Measurements from ENCODE around the gene SYF2. TPM values are rescaled to one million over a fixed set of nuclear protein-coding genes. Genes with fewer than 3 reads are reported as not detected.
"Not testable (repeated sequence)": the region's sequence is repeated elsewhere in the genome, so short reads cannot be mapped to it uniquely, and the experiment has no call there.

Gene SYF2
- total and polyA plus RNA-seq, 12 donors, result 28.0 to 55.9 (median 36.9) TPM

GRCh38 chr1:25194054-25194453 lies 38.2 kb downstream of the SYF2 start:
- H3K27ac ChIP-seq, result no peak overlapping the region
- DNase-seq (no peak), ATAC-seq (peak in 1 of 8 donors; percentile 48)
- peaks cover 0 to 11% (median 10%) of the 10 kb centered on the region in 9 donors for H3K4me1 ChIP-seq
- no peaks in the 10 kb centered on the region for H3K36me3 ChIP-seq
- 85 to 87% methylated on average over 8 of the region's 8 CpGs for WGBS, 2 donors
- no peak overlapping the region for H3K4me3 ChIP-seq
- no peaks in the 10 kb centered on the region for H3K9me3 ChIP-seq
- TF ChIP-seq, protein P1, sequence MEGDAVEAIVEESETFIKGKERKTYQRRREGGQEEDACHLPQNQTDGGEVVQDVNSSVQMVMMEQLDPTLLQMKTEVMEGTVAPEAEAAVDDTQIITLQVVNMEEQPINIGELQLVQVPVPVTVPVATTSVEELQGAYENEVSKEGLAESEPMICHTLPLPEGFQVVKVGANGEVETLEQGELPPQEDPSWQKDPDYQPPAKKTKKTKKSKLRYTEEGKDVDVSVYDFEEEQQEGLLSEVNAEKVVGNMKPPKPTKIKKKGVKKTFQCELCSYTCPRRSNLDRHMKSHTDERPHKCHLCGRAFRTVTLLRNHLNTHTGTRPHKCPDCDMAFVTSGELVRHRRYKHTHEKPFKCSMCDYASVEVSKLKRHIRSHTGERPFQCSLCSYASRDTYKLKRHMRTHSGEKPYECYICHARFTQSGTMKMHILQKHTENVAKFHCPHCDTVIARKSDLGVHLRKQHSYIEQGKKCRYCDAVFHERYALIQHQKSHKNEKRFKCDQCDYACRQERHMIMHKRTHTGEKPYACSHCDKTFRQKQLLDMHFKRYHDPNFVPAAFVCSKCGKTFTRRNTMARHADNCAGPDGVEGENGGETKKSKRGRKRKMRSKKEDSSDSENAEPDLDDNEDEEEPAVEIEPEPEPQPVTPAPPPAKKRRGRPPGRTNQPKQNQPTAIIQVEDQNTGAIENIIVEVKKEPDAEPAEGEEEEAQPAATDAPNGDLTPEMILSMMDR (IDR thresholded peaks at IDR 0.05), result no peak
- intact Hi-C loops (cut with DNase I), result loop anchor here in 3 of 10 donors (5.0 to 10.0 kb wide), 3 partner anchors 269 to 342 kb away; no protein-coding TSS in a partner anchor
- H3K27me3 ChIP-seq, result peaks cover 0 to 40% (median 12%) of the 10 kb centered on the region in 7 donors

DNA sequence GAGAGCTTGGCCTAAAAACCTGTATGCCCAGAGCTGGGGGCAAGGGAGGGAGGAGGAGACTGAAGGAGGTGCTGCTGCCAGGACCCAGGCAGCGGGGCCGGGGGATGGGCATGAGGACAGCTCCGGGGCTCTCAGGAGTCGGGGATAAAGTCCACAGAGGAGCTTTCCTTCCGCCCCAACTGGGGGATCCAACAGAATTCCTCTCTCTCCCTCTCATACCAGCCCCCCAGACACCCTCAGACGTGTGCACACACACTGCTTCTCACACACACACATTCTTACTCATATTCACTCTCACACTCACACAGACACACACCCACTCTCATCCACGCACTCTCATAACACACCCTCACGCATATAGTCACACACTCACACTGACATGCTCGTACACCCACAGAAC lies 39.1 kb downstream of the SYF2 start:
- H3K27ac ChIP-seq, result no peak overlapping the region
- no peak for ATAC-seq
- no peak for DNase-seq
- H3K27me3 ChIP-seq, result peaks cover 0 to 40% (median 12%) of the 10 kb centered on the region in 7 donors
- H3K4me3 ChIP-seq, result no peak overlapping the region
- H3K36me3 ChIP-seq, result no peaks in the 10 kb centered on the region
- H3K4me1 ChIP-seq, result peaks cover 0 to 3% (median 2%) of the 10 kb centered on the region in 9 donors
- WGBS, 2 donors, result 61 to 62% methylated on average over 9 of the region's 9 CpGs
- intact Hi-C loops (cut with DNase I), result loop anchor here in 3 of 10 donors (5.0 to 10.0 kb wide), 3 partner anchors 268 to 341 kb away; no protein-coding TSS in a partner anchor
- no peaks in the 10 kb centered on the region for H3K9me3 ChIP-seq
- TF ChIP-seq, protein P1 (IDR thresholded peaks at IDR 0.05), result no peak

- Histone ChIP-seq H3K4me1 (no peaks in the 10 kb centered on the region), H3K9me3 (no peaks in the 10 kb centered on the region), H3K36me3 (no peaks in the 10 kb centered on the region), H3K27ac (no peak overlapping the region), H3K4me3 (no peak overlapping the region), H3K27me3 (peaks cover 0 to 39% (median 12%) of the 10 kb centered on the region in 7 donors)
- intact Hi-C loops (cut with DNase I), result loop anchor here in 3 of 10 donors (5.0 to 10.0 kb wide), 3 partner anchors 267 to 340 kb away; no protein-coding TSS in a partner anchor
- no peak for DNase-seq
- 86 to 92% methylated on average over 5 of the region's 5 CpGs for WGBS, 2 donors
- no peak for ATAC-seq
- TF ChIP-seq, protein P1 (IDR thresholded peaks at IDR 0.05), result no peak
These were observed 40.1 kb downstream of the SYF2 start for GRCh38 chr1:25192154-25192553.

DNA sequence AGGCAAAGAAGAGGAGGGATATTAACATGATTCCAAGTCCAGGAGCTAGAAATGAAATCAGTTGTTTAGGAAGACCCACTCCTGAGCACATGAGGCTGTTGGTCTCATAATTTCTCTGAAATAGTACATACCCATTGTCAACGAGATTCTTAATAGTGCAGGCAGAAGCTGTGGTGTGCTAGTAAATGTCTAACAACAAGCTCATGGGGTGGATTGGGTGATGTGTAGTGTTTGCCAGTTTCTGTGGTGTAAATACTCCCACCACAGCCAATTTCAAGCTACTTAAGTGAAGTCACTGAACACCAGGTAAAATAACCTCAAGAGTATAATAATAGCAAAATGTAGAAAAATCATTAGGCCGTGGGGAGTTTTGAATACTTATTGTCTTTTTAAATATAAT lies 42.0 kb downstream of the SYF2 start:
- intact Hi-C loops (cut with DNase I), result loop anchor here in 3 of 10 donors (5.0 to 10.0 kb wide), 3 partner anchors 265 to 338 kb away; no protein-coding TSS in a partner anchor
- H3K4me3 ChIP-seq, result no peak overlapping the region
- WGBS, 2 donors, result 85 to 86% methylated on average over 2 of the region's 2 CpGs
- DNase-seq (no peak), ATAC-seq (no peak)
- no peak overlapping the region for H3K27ac ChIP-seq
- peaks cover 0 to 43% (median 11%) of the 10 kb centered on the region in 7 donors for H3K27me3 ChIP-seq
- H3K36me3 ChIP-seq, result no peaks in the 10 kb centered on the region
- no peaks in the 10 kb centered on the region for H3K4me1 ChIP-seq
- H3K9me3 ChIP-seq, result no peaks in the 10 kb centered on the region
- TF ChIP-seq, protein P1 (IDR thresholded peaks at IDR 0.05), result no peak

DNA sequence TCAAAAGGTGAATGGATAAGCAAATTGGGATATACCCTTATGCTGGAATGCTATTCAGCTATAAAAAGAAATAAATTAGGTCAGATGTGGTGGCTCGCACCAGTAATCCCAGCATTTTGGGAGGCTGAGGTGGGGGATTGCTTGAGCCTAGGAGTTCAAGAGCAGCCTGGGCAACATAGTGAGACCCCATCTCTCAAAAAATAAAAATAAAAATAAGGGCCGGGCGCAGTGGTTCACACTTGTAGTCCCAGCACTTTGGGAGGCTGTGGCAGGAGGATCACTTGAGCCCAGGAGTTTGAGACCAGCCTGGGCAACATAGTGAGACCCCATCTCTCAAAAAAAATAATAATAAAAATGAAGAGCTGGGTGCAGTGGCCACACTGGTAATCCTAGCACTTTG lies 44.4 kb downstream of the SYF2 start:
- H3K27ac ChIP-seq; DNase-seq; intact Hi-C loops (cut with DNase I); H3K4me3 ChIP-seq; ATAC-seq; H3K9me3 ChIP-seq; H3K4me1 ChIP-seq; H3K36me3 ChIP-seq: not testable (repeated sequence)
- 96 to 98% methylated on average over 3 of the region's 3 CpGs for WGBS, 2 donors
- H3K27me3 ChIP-seq, result peaks cover 0 to 38% (median 11%) of the 10 kb centered on the region in 7 donors
